ENCODE data around the gene GPRC5C. TPM values are rescaled to one million over a fixed set of nuclear protein-coding genes. Genes with fewer than 3 reads are reported as not detected.

Gene GPRC5C
- polyA plus RNA-seq, 1 donor from 2014 or later: 12.8 TPM

DNA sequence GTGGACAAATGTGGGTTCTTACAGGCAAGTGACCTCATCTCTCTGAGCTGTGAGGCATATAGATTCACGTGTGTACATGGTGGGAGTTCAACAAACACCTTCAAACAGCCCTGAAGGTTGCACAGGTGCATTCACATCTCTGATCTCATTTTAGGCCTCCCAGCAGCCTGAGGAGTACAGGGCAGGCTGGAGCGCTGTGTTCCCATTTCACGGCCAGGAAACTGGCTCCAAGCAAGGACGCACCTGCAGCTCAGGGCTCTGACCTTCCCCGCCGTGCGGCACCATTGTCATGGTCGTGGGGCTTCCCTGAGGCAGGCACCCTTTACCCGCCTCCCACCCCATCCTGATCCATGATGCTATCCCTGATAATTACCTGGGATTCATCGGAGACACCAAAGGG, 29.7 kb downstream of the GPRC5C start:
- H3K9me3 ChIP-seq (ENCODE audit: low read length): no peaks in the 10 kb centered on the region
- H3K4me2 ChIP-seq (ENCODE audit: low read length): no peak overlapping the region
- no peak overlapping the region for H3K9ac ChIP-seq (ENCODE audit: low read length)
- H3K27me3 ChIP-seq (ENCODE audit: insufficient read depth, low read depth, low read length): peaks cover 17% of the 10 kb centered on the region
- H3K4me3 ChIP-seq (ENCODE audit: low read length): no peak overlapping the region
- H3K9me2 ChIP-seq (ENCODE audit: insufficient read depth, low read length): no peaks in the 10 kb centered on the region
- H3K27ac ChIP-seq (ENCODE audit: low read length): no peak overlapping the region
- no peaks in the 10 kb centered on the region for H4K20me1 ChIP-seq (ENCODE audit: insufficient read depth)
- H2AFZ ChIP-seq (ENCODE audit: low read depth, low read length): no peak overlapping the region
- TF ChIP-seq SMC3 (conservative IDR thresholded peaks at IDR 0.05; ENCODE audit: poor library complexity) (no peak), MXI1 (conservative IDR thresholded peaks at IDR 0.05; ENCODE audit: poor library complexity, severe bottlenecking) (no peak), RAD21 (conservative IDR thresholded peaks at IDR 0.05) (no peak), EP300 (conservative IDR thresholded peaks at IDR 0.05; ENCODE audit: poor library complexity, severe bottlenecking) (no peak), EZH2 (IDR thresholded peaks at IDR 0.05; ENCODE audit: borderline replicate concordance, insufficient read depth, low read length, poor library complexity, severe bottlenecking) (no peak), POLR2AphosphoS5 (IDR thresholded peaks at IDR 0.05) (no peak), TAF1 (IDR thresholded peaks at IDR 0.05; ENCODE audit: low read depth) (no peak)
- TF ChIP-seq, protein P1, sequence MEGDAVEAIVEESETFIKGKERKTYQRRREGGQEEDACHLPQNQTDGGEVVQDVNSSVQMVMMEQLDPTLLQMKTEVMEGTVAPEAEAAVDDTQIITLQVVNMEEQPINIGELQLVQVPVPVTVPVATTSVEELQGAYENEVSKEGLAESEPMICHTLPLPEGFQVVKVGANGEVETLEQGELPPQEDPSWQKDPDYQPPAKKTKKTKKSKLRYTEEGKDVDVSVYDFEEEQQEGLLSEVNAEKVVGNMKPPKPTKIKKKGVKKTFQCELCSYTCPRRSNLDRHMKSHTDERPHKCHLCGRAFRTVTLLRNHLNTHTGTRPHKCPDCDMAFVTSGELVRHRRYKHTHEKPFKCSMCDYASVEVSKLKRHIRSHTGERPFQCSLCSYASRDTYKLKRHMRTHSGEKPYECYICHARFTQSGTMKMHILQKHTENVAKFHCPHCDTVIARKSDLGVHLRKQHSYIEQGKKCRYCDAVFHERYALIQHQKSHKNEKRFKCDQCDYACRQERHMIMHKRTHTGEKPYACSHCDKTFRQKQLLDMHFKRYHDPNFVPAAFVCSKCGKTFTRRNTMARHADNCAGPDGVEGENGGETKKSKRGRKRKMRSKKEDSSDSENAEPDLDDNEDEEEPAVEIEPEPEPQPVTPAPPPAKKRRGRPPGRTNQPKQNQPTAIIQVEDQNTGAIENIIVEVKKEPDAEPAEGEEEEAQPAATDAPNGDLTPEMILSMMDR (IDR thresholded peaks at IDR 0.05; ENCODE audit: poor library complexity, severe bottlenecking): no peak
- TF ChIP-seq, protein P2, sequence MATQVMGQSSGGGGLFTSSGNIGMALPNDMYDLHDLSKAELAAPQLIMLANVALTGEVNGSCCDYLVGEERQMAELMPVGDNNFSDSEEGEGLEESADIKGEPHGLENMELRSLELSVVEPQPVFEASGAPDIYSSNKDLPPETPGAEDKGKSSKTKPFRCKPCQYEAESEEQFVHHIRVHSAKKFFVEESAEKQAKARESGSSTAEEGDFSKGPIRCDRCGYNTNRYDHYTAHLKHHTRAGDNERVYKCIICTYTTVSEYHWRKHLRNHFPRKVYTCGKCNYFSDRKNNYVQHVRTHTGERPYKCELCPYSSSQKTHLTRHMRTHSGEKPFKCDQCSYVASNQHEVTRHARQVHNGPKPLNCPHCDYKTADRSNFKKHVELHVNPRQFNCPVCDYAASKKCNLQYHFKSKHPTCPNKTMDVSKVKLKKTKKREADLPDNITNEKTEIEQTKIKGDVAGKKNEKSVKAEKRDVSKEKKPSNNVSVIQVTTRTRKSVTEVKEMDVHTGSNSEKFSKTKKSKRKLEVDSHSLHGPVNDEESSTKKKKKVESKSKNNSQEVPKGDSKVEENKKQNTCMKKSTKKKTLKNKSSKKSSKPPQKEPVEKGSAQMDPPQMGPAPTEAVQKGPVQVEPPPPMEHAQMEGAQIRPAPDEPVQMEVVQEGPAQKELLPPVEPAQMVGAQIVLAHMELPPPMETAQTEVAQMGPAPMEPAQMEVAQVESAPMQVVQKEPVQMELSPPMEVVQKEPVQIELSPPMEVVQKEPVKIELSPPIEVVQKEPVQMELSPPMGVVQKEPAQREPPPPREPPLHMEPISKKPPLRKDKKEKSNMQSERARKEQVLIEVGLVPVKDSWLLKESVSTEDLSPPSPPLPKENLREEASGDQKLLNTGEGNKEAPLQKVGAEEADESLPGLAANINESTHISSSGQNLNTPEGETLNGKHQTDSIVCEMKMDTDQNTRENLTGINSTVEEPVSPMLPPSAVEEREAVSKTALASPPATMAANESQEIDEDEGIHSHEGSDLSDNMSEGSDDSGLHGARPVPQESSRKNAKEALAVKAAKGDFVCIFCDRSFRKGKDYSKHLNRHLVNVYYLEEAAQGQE (IDR thresholded peaks at IDR 0.05; ENCODE audit: borderline replicate concordance): no peak
- H3K79me2 ChIP-seq (replicated peaks; ENCODE audit: insufficient read depth, low read length): no peaks in the 10 kb centered on the region
- H3F3A ChIP-seq (ENCODE audit: insufficient read depth, low read length, poor library complexity, severe bottlenecking): no peaks in the 10 kb centered on the region
- no peaks in the 10 kb centered on the region for H3K36me3 ChIP-seq (ENCODE audit: insufficient read depth, low read length)

DNA sequence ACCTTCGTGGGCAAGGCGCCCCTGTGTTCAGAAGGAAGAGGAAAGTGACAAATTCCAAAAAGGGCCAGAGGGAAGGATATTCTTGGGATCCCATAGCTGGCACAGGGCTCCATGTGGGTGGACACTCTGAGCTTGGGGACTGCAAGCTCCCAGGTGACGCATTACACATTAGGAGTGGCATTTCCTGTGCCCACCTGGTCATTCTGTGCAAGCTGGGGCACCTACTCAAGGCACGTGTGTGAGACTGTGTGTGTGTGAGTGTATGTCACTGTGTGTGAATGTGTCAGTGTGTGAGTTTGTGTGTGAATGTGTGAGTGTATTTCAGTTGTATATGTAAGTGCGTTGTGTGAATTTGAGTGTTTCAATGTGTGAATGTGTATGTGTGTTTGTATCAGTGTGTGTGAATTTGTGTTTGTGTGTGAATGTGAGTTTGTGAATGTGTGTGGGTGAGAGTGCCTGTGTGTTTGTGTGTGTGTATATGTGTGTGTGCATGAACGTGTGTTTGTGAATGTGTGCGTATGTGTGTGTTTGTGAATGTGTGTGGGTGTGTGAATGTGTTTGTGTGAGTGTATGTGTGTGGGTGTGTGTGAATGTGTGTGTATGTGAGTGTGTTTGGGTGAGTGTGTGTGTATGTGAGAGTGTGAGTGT, 33.0 kb downstream of the GPRC5C start:
- TF ChIP-seq POLR2AphosphoS5 (IDR thresholded peaks at IDR 0.05): no peak
- no peaks in the 10 kb centered on the region for H3K36me3 ChIP-seq (ENCODE audit: insufficient read depth, low read length)
- H3K27me3 ChIP-seq (ENCODE audit: insufficient read depth, low read depth, low read length): peaks cover 26% of the 10 kb centered on the region
- no peaks in the 10 kb centered on the region for H3F3A ChIP-seq (ENCODE audit: insufficient read depth, low read length, poor library complexity, severe bottlenecking)
- no peak overlapping the region for H3K9ac ChIP-seq (ENCODE audit: low read length)
- H3K79me2 ChIP-seq (replicated peaks; ENCODE audit: insufficient read depth, low read length): no peaks in the 10 kb centered on the region
- H3K27ac ChIP-seq (ENCODE audit: low read length): no peak overlapping the region
- no peaks in the 10 kb centered on the region for H3K9me3 ChIP-seq (ENCODE audit: low read length)
- H4K20me1 ChIP-seq (ENCODE audit: insufficient read depth): no peaks in the 10 kb centered on the region
- no peak overlapping the region for H2AFZ ChIP-seq (ENCODE audit: low read depth, low read length)
- H3K9me2 ChIP-seq (ENCODE audit: insufficient read depth, low read length): no peaks in the 10 kb centered on the region
- no peak overlapping the region for H3K4me3 ChIP-seq (ENCODE audit: low read length)
- H3K4me2 ChIP-seq (ENCODE audit: low read length): no peak overlapping the region

Data from neural cell (in vitro differentiated cells).